ENCODE measurements around the gene SLC4A1. TPM values are rescaled to one million over a fixed set of nuclear protein-coding genes. Genes with fewer than 3 reads are reported as not detected.

SLC4A1 gene
- polyA plus RNA-seq = 1 to 10 TPM in 1 of 4 donors, not detected in 3; 1.3 TPM
- long read RNA-seq, donor 1 = 0 reads
- long read RNA-seq, donor 2 = 0 reads
- long read RNA-seq, donor 3 = 0 reads
- long read RNA-seq, donor 4 = 0 reads
- long read RNA-seq, donor 5 = 0 reads
- long read RNA-seq, donor 6 = 0 reads
- long read RNA-seq, donor 7 = 0 reads
- long read RNA-seq, donor 8 = 0 reads
- long read RNA-seq, donor 9 = 0 reads
- long read RNA-seq, donor 10 = 0 reads

DNA sequence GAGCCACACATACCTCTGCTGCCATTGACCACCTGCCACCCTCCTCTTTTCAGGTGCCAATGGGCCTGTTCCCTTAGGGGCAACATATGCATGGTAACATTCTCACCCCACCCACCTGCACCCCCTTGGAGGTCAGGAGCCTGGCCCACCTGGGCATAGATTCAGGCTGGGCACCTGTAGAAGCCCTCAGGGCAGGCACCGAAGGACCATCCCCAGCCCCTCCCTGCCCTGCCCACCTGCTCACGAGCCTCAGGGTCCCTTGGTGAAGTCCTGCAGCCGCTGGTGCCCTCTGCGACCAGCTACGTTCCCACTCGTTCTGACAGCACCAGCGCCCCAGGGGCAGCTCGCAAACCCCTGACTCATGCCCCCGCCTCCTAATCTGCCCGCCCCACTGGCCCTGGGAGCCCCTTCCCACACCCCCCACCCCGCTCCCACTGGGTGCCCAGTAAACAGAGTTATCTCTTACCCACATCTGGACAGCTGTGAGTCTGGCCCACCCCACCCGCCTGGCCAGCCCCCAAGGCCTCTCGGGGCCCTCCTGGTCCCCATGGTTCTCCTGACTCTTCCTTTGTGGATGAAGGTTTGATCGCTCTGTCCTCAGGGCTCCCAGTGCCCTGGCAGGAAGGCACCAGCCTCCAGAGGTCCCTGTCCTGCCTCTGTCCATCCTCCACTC, at the start of gene SLC4A1:
Gene SLC4A1 (minus strand): TSS at position 318 of the 673 bp plus-strand sequence. CDS start 5,269 bp downstream, outside the sequence.
- WGBS, 3 donors = 64 to 76% (median 70%) methylated on average over 13 to 14 of the region's 14 CpGs
- Histone ChIP-seq H3K9me3 (ENCODE audit: control insufficient read depth in 2 of 2, insufficient read depth in 1 of 2, low read depth in 1 of 2, low read length in 1 of 2) (no peaks in the 10 kb centered on the region), H3K36me3 (ENCODE audit: control insufficient read depth in 3 of 3, insufficient read depth in 2 of 3, low read depth in 1 of 3, low read length in 3 of 3) (no peaks in the 10 kb centered on the region), H3K4me1 (ENCODE audit: control insufficient read depth in 3 of 3, insufficient read depth in 2 of 3, low read depth in 1 of 3, low read length in 2 of 3) (no peaks in the 10 kb centered on the region), H3K27me3 (ENCODE audit: control insufficient read depth in 3 of 3, insufficient read depth in 3 of 3, low read length in 3 of 3) (peaks cover 0 to 15% (median 0%) of the 10 kb centered on the region in 3 donors), H3K4me3 (ENCODE audit: low read depth in 1 of 3, low read length in 3 of 3) (no peak within 1 kb of the TSS), H3K27ac (ENCODE audit: low read depth in 1 of 3, low read length in 2 of 3) (no peak within 1 kb of the TSS)
- FAIRE-seq (no peak), DNase-seq (no peak)

DNA sequence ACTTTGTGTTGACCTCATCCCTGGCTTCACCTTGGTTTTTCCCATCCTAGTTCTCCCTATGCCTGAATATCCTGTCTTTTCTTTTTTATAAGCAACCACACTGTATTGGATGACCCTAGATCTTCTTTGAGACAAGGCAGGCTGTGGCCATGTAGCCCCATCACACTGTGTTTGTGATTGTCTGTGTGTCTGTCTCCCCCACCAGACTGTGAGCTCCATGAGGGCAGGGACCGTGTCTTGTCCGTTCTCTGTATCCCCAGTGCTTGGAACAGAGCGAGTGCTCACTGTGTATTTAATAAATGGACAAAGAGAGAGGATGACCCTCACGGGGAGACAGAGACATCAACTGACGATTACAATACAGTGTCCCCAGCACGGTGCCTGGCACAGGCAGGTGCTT, 49.6 kb upstream of the SLC4A1 start:
- WGBS, 3 donors = 88 to 92% (median 88%) methylated on average over 6 of the region's 6 CpGs
- Histone ChIP-seq H3K27ac (ENCODE audit: low read depth in 1 of 3, low read length in 2 of 3) (no peak overlapping the region), H3K4me3 (ENCODE audit: low read depth in 1 of 3, low read length in 3 of 3) (no peak overlapping the region), H3K9me3 (ENCODE audit: control insufficient read depth in 2 of 2, insufficient read depth in 1 of 2, low read depth in 1 of 2, low read length in 1 of 2) (no peaks in the 10 kb centered on the region), H3K36me3 (ENCODE audit: control insufficient read depth in 3 of 3, insufficient read depth in 2 of 3, low read depth in 1 of 3, low read length in 3 of 3) (peaks cover 4 to 47% (median 11%) of the 10 kb centered on the region in 3 donors), H3K27me3 (ENCODE audit: control insufficient read depth in 3 of 3, insufficient read depth in 3 of 3, low read length in 3 of 3) (peaks cover 15 to 42% (median 20%) of the 10 kb centered on the region in 3 donors), H3K4me1 (ENCODE audit: control insufficient read depth in 3 of 3, insufficient read depth in 2 of 3, low read depth in 1 of 3, low read length in 2 of 3) (peaks cover 0 to 29% (median 0%) of the 10 kb centered on the region in 3 donors)
- FAIRE-seq = no peak
- no peak for DNase-seq

DNA sequence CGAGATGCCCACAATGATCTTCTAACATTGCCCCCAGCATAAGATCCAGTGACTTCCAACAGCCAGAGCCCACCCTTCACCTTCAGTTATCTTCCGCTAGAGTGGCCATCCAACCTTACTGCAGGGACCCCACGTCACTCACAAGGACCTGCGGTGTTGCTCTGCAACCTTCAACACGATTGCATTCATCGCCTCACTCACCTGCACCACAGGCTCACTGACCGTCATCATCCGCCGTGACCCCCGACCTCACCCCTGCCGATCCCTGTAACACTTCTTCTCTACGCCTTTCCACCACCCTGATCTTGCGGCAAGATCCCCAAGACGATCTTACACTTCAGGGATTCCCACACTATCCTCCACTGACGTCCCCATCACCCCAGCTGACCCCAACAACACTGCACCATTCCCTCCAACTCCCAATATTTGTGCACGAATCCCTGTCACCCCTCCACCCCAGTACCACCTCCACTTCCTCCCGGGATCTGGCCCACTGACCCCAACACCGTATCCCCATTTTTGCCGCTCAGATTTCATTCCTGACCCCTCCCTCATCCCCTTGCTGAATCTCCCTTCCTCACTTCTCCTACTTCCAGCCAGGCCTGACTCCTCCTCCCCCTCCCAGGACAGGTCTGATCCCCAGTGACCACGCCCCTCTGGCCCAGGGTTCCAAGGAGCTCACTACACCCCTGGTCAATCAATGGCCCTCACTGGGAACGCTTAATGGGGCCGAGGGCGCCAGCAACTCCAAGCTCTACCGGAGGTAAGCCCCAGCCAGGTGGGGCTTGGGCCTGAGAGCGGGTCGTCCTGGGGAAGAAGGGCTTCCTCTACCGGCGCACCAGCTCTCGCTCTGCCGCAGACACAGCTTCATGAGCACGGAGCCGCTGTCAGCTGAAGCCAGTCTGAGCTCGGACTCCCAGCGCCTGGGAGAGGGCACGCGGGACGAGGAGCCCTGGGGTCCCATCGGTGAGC, 48.1 kb upstream of the SLC4A1 start:
- Histone ChIP-seq H3K36me3 (ENCODE audit: control insufficient read depth in 3 of 3, insufficient read depth in 2 of 3, low read depth in 1 of 3, low read length in 3 of 3) (peaks cover 4 to 32% (median 11%) of the 10 kb centered on the region in 3 donors), H3K4me3 (ENCODE audit: low read depth in 1 of 3, low read length in 3 of 3) (no peak overlapping the region), H3K27ac (ENCODE audit: low read depth in 1 of 3, low read length in 2 of 3) (no peak overlapping the region), H3K9me3 (ENCODE audit: control insufficient read depth in 2 of 2, insufficient read depth in 1 of 2, low read depth in 1 of 2, low read length in 1 of 2) (no peaks in the 10 kb centered on the region), H3K27me3 (ENCODE audit: control insufficient read depth in 3 of 3, insufficient read depth in 3 of 3, low read length in 3 of 3) (peaks cover 15 to 42% (median 20%) of the 10 kb centered on the region in 3 donors), H3K4me1 (ENCODE audit: control insufficient read depth in 3 of 3, insufficient read depth in 2 of 3, low read depth in 1 of 3, low read length in 2 of 3) (peaks cover 0 to 34% (median 0%) of the 10 kb centered on the region in 3 donors)
- no peak for FAIRE-seq
- DNase-seq = no peak
- WGBS, 3 donors = 8 to 10% (median 9%) methylated on average over 38 of the region's 38 CpGs

DNA sequence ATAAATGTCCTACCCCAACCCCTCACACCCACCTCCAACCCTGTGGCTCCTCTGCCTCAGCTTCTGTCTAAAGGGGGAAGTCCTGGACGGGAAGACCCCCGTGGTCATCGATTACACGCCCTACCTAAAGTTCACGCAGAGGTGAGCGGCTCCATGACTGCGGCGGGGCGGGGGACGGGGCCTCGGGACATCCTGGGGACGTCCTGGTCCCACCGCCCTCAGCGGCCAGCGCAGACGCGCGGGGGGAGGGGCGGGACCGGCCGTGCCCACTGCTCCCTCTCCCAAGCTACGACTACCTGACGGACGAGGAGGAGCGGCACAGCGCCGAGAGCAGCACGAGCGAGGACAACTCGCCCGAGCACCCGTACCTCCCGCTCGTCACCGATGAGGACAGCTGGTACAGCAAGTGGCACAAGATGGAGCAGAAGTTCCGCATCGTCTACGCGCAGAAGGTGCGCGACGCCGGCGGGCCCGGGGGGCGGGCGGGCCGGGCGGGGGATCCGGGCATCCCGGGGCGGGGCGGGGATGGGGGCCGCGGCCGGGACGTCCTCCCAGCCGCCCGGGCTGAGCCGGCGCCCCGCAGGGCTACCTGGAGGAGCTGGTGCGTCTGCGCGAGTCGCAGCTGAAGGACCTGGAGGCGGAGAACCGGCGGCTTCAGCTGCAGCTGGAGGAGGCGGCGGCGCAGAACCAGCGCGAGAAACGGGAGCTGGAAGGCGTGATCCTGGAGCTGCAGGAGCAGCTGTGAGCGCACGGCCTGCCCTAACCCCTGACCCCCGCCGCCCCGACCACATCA, 47.1 kb upstream of the SLC4A1 start:
- 1 to 3% (median 2%) methylated on average over 39 to 81 of the region's 81 CpGs for WGBS, 3 donors
- H3K4me1 ChIP-seq (ENCODE audit: control insufficient read depth in 3 of 3, insufficient read depth in 2 of 3, low read depth in 1 of 3, low read length in 2 of 3) = peaks cover 0 to 34% (median 0%) of the 10 kb centered on the region in 3 donors
- peak in 1 of 2 donors; percentile 54 for DNase-seq
- H3K9me3 ChIP-seq (ENCODE audit: control insufficient read depth in 2 of 2, insufficient read depth in 1 of 2, low read depth in 1 of 2, low read length in 1 of 2) = no peaks in the 10 kb centered on the region
- peaks cover under 1 to 22% (median 7%) of the 10 kb centered on the region in 3 donors for H3K36me3 ChIP-seq (ENCODE audit: control insufficient read depth in 3 of 3, insufficient read depth in 2 of 3, low read depth in 1 of 3, low read length in 3 of 3)
- FAIRE-seq = no peak
- H3K4me3 ChIP-seq (ENCODE audit: low read depth in 1 of 3, low read length in 3 of 3) = peak overlapping the region in 1 of 3 donors; percentile 32
- H3K27ac ChIP-seq (ENCODE audit: low read depth in 1 of 3, low read length in 2 of 3) = no peak overlapping the region
- H3K27me3 ChIP-seq (ENCODE audit: control insufficient read depth in 3 of 3, insufficient read depth in 3 of 3, low read length in 3 of 3) = peaks cover 15 to 42% (median 20%) of the 10 kb centered on the region in 3 donors

- Histone ChIP-seq H3K4me3 (ENCODE audit: low read depth in 1 of 3, low read length in 3 of 3) (no peak overlapping the region), H3K4me1 (ENCODE audit: control insufficient read depth in 3 of 3, insufficient read depth in 2 of 3, low read depth in 1 of 3, low read length in 2 of 3) (peaks cover 0 to 38% (median 0%) of the 10 kb centered on the region in 3 donors), H3K27ac (ENCODE audit: low read depth in 1 of 3, low read length in 2 of 3) (no peak overlapping the region), H3K9me3 (ENCODE audit: control insufficient read depth in 2 of 2, insufficient read depth in 1 of 2, low read depth in 1 of 2, low read length in 1 of 2) (no peaks in the 10 kb centered on the region), H3K27me3 (ENCODE audit: control insufficient read depth in 3 of 3, insufficient read depth in 3 of 3, low read length in 3 of 3) (peaks cover 15 to 42% (median 20%) of the 10 kb centered on the region in 3 donors), H3K36me3 (ENCODE audit: control insufficient read depth in 3 of 3, insufficient read depth in 2 of 3, low read depth in 1 of 3, low read length in 3 of 3) (peaks cover 0 to 17% (median 2%) of the 10 kb centered on the region in 3 donors)
- DNase-seq = no peak
- no peak for FAIRE-seq
- WGBS, 3 donors = 39 to 53% (median 50%) methylated on average over 10 to 11 of the region's 11 CpGs
Measured at GRCh38 chr17:44314524-44314868, 46.6 kb upstream of the SLC4A1 start.

- Histone ChIP-seq H3K9me3 (ENCODE audit: control insufficient read depth in 2 of 2, insufficient read depth in 1 of 2, low read depth in 1 of 2, low read length in 1 of 2) (no peaks in the 10 kb centered on the region), H3K36me3 (ENCODE audit: control insufficient read depth in 3 of 3, insufficient read depth in 2 of 3, low read depth in 1 of 3, low read length in 3 of 3) (peaks cover 0 to 13% (median 0%) of the 10 kb centered on the region in 3 donors), H3K4me1 (ENCODE audit: control insufficient read depth in 3 of 3, insufficient read depth in 2 of 3, low read depth in 1 of 3, low read length in 2 of 3) (peaks cover 0 to 38% (median 0%) of the 10 kb centered on the region in 3 donors), H3K27me3 (ENCODE audit: control insufficient read depth in 3 of 3, insufficient read depth in 3 of 3, low read length in 3 of 3) (peaks cover 15 to 42% (median 20%) of the 10 kb centered on the region in 3 donors), H3K4me3 (ENCODE audit: low read depth in 1 of 3, low read length in 3 of 3) (no peak overlapping the region), H3K27ac (ENCODE audit: low read depth in 1 of 3, low read length in 2 of 3) (no peak overlapping the region)
- FAIRE-seq (no peak), DNase-seq (no peak)
- WGBS, 3 donors = 83 to 86% (median 83%) methylated on average over 7 of the region's 7 CpGs
Measured at GRCh38 chr17:44314031-44314430, 46.1 kb upstream of the SLC4A1 start.

- 56 to 73% (median 62%) methylated on average over 12 to 17 of the region's 17 CpGs for WGBS, 3 donors
- Histone ChIP-seq H3K27ac (ENCODE audit: low read depth in 1 of 3, low read length in 2 of 3) (no peak overlapping the region), H3K9me3 (ENCODE audit: control insufficient read depth in 2 of 2, insufficient read depth in 1 of 2, low read depth in 1 of 2, low read length in 1 of 2) (no peaks in the 10 kb centered on the region), H3K36me3 (ENCODE audit: control insufficient read depth in 3 of 3, insufficient read depth in 2 of 3, low read depth in 1 of 3, low read length in 3 of 3) (peaks cover 0 to 4% (median 0%) of the 10 kb centered on the region in 3 donors), H3K4me3 (ENCODE audit: low read depth in 1 of 3, low read length in 3 of 3) (no peak overlapping the region), H3K4me1 (ENCODE audit: control insufficient read depth in 3 of 3, insufficient read depth in 2 of 3, low read depth in 1 of 3, low read length in 2 of 3) (peaks cover 3 to 40% (median 5%) of the 10 kb centered on the region in 3 donors), H3K27me3 (ENCODE audit: control insufficient read depth in 3 of 3, insufficient read depth in 3 of 3, low read length in 3 of 3) (peaks cover 15 to 38% (median 20%) of the 10 kb centered on the region in 3 donors)
- peak in 1 of 2 donors; percentile 63 for DNase-seq
- FAIRE-seq = no peak
Measured at GRCh38 chr17:44312396-44313104, 44.6 kb upstream of the SLC4A1 start.
